ENCODE data around the gene AQP12A. TPM values are rescaled to one million over a fixed set of nuclear protein-coding genes. Genes with fewer than 3 reads are reported as not detected.

Gene AQP12A
- total and polyA plus RNA-seq, 2 donors (not counting 1 experiment from before 2014, with no cell fraction given) = not detected

GRCh38 chr2:240734756-240735155 lies 43.1 kb downstream of the AQP12A start:
- Histone ChIP-seq H3K36me3 (replicated peaks in 1 of 2; ENCODE audit: control extremely low read depth in 1 of 2, control insufficient read depth in 1 of 2, extremely low read depth in 1 of 2, insufficient read depth in 2 of 2, low read length in 1 of 2) (no peaks in the 10 kb centered on the region), H4K20me1 (ENCODE audit: control insufficient read depth, insufficient read depth, low read length, poor library complexity, severe bottlenecking) (no peaks in the 10 kb centered on the region), H2AFZ (ENCODE audit: insufficient read depth, low read depth, low read length, poor library complexity, severe bottlenecking) (no peak overlapping the region), H3K27ac (ENCODE audit: low read length in 2 of 2) (no peak overlapping the region), H3K9ac (ENCODE audit: low read length) (no peak overlapping the region), H3K79me2 (ENCODE audit: control insufficient read depth, insufficient read depth, low read length) (no peaks in the 10 kb centered on the region), H3K9me3 (ENCODE audit: control extremely low read depth in 1 of 3, control insufficient read depth in 2 of 3, insufficient read depth in 1 of 3, low read length in 2 of 3) (no peaks in the 10 kb centered on the region), H3K27me3 (replicated peaks in 1 of 4; ENCODE audit: control extremely low read depth in 1 of 4, control insufficient read depth in 3 of 4, insufficient read depth in 4 of 4, low read length in 3 of 4) (peaks cover 0 to 4% (median 0%) of the 10 kb centered on the region in 4 experiments), H3K4me2 (replicated peaks; ENCODE audit: low read depth, low read length, poor library complexity, severe bottlenecking) (no peak overlapping the region), H3K4me1 (ENCODE audit: control insufficient read depth in 2 of 2, insufficient read depth in 2 of 2, low read length in 2 of 2) (no peaks in the 10 kb centered on the region), H3K4me3 (ENCODE audit: control extremely low read depth in 1 of 5, extremely low read depth in 1 of 5, insufficient read depth in 1 of 5, low read depth in 2 of 5, low read length in 4 of 5) (no peak overlapping the region)
- ChIA-PET POLR2A (no interaction called here), CTCF (no interaction called here)
- intact Hi-C loops (cut with micrococcal nuclease) = no loop called here
- H3K4me3 Mint-ChIP-seq = no peak overlapping the region
- DNase-seq (no peak), ATAC-seq (ENCODE audit: low read depth) (no peak)
- H3K27ac Mint-ChIP-seq = no peak overlapping the region
- no peaks in the 10 kb centered on the region for H3K4me1 Mint-ChIP-seq
- no peaks in the 10 kb centered on the region for H3K27me3 Mint-ChIP-seq
- no peaks in the 10 kb centered on the region for H3K9me3 Mint-ChIP-seq (ENCODE audit: insufficient read depth)
- TF ChIP-seq EZH2 (IDR thresholded peaks at IDR 0.05; ENCODE audit: borderline replicate concordance, insufficient read depth, low read depth, low read length, poor library complexity, severe bottlenecking) = no peak
- TF ChIP-seq, protein P1, sequence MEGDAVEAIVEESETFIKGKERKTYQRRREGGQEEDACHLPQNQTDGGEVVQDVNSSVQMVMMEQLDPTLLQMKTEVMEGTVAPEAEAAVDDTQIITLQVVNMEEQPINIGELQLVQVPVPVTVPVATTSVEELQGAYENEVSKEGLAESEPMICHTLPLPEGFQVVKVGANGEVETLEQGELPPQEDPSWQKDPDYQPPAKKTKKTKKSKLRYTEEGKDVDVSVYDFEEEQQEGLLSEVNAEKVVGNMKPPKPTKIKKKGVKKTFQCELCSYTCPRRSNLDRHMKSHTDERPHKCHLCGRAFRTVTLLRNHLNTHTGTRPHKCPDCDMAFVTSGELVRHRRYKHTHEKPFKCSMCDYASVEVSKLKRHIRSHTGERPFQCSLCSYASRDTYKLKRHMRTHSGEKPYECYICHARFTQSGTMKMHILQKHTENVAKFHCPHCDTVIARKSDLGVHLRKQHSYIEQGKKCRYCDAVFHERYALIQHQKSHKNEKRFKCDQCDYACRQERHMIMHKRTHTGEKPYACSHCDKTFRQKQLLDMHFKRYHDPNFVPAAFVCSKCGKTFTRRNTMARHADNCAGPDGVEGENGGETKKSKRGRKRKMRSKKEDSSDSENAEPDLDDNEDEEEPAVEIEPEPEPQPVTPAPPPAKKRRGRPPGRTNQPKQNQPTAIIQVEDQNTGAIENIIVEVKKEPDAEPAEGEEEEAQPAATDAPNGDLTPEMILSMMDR (IDR thresholded peaks at IDR 0.05) = no peak
- WGBS (ENCODE audit: insufficient coverage) = 95% methylated on average over 17 of the region's 17 CpGs

GRCh38 chr2:240735476-240735875 lies 43.8 kb downstream of the AQP12A start:
- no peaks in the 10 kb centered on the region for H3K4me1 Mint-ChIP-seq
- H3K9me3 Mint-ChIP-seq (ENCODE audit: insufficient read depth) = no peaks in the 10 kb centered on the region
- H3K27ac Mint-ChIP-seq = no peak overlapping the region
- no peaks in the 10 kb centered on the region for H3K27me3 Mint-ChIP-seq
- Histone ChIP-seq H3K27me3 (replicated peaks in 1 of 4; ENCODE audit: control extremely low read depth in 1 of 4, control insufficient read depth in 3 of 4, insufficient read depth in 4 of 4, low read length in 3 of 4) (no peaks in the 10 kb centered on the region), H3K27ac (ENCODE audit: low read length in 2 of 2) (no peak overlapping the region), H3K4me2 (replicated peaks; ENCODE audit: low read depth, low read length, poor library complexity, severe bottlenecking) (no peak overlapping the region), H3K36me3 (replicated peaks in 1 of 2; ENCODE audit: control extremely low read depth in 1 of 2, control insufficient read depth in 1 of 2, extremely low read depth in 1 of 2, insufficient read depth in 2 of 2, low read length in 1 of 2) (no peaks in the 10 kb centered on the region), H3K79me2 (ENCODE audit: control insufficient read depth, insufficient read depth, low read length) (no peaks in the 10 kb centered on the region), H3K4me1 (ENCODE audit: control insufficient read depth in 2 of 2, insufficient read depth in 2 of 2, low read length in 2 of 2) (no peaks in the 10 kb centered on the region), H4K20me1 (ENCODE audit: control insufficient read depth, insufficient read depth, low read length, poor library complexity, severe bottlenecking) (no peaks in the 10 kb centered on the region), H2AFZ (ENCODE audit: insufficient read depth, low read depth, low read length, poor library complexity, severe bottlenecking) (no peak overlapping the region), H3K9me3 (ENCODE audit: control extremely low read depth in 1 of 3, control insufficient read depth in 2 of 3, insufficient read depth in 1 of 3, low read length in 2 of 3) (no peaks in the 10 kb centered on the region), H3K4me3 (ENCODE audit: control extremely low read depth in 1 of 5, extremely low read depth in 1 of 5, insufficient read depth in 1 of 5, low read depth in 2 of 5, low read length in 4 of 5) (no peak overlapping the region), H3K9ac (ENCODE audit: low read length) (no peak overlapping the region)
- WGBS (ENCODE audit: insufficient coverage) = 90% methylated on average over 10 of the region's 10 CpGs
- intact Hi-C loops (cut with micrococcal nuclease) = no loop called here
- no peak for DNase-seq
- ChIA-PET CTCF (interaction anchor here (0.9 kb wide), 1 partner anchor 221 kb away, joined by 4 read pairs; no protein-coding TSS in a partner anchor), POLR2A (no interaction called here)
- ATAC-seq (ENCODE audit: low read depth) = no peak
- no peak overlapping the region for H3K4me3 Mint-ChIP-seq
- TF ChIP-seq, protein P1 (IDR thresholded peaks at IDR 0.05) = no peak
